OCI-LY1 (cell line): Measurements from ENCODE around the gene SERINC5.

Experiments used
- H2AFZ ChIP-seq: fragments of 200-600 bp; sonication (generic), shearing (Covaris generic); 2 replicates; pipeline ENCODE4 v1.6.0; 2014; ENCODE audit warnings: antibody characterized with exemption, mild to moderate bottlenecking, low read length
- H3F3A ChIP-seq: fragments of 200-600 bp; sonication (generic), shearing (Covaris generic); 2 replicates; pipeline ENCODE4 v1.6.0; 2014; ENCODE audit warnings: mild to moderate bottlenecking, antibody characterized with exemption, low read length, moderate library complexity; ENCODE audit not compliant: insufficient read depth
- H3K27ac ChIP-seq: fragments of 200-600 bp; sonication (generic); 2 replicates; pipeline ENCODE4 v1.5.1; 2014; ENCODE audit warnings: low read length, mixed run types, mild to moderate bottlenecking, low read depth; ENCODE audit not compliant: poor library complexity, severe bottlenecking
- H3K27me3 ChIP-seq: fragments of 200-600 bp; sonication (generic); 2 replicates; pipeline ENCODE4 v1.6.0; 2014; ENCODE audit warnings: antibody characterized with exemption, mild to moderate bottlenecking, low read length, moderate library complexity; ENCODE audit not compliant: insufficient read depth
- H3K36me3 ChIP-seq: fragments of 200-600 bp; sonication (generic); 2 replicates; pipeline ENCODE4 v1.6.1; 2014; ENCODE audit warnings: mild to moderate bottlenecking, antibody characterized with exemption, low read length, moderate library complexity, mixed read lengths; ENCODE audit not compliant: insufficient read depth
- H3K4me1 ChIP-seq: fragments of 200-600 bp; sonication (generic); 2 replicates; pipeline ENCODE4 v1.5.1; 2014; ENCODE audit warnings: mild to moderate bottlenecking, low read length, moderate library complexity; ENCODE audit not compliant: insufficient read depth, severe bottlenecking
- H3K4me2 ChIP-seq: fragments of 200-600 bp; sonication (generic), shearing (Covaris generic); 2 replicates; pipeline ENCODE4 v1.6.1; 2014; ENCODE audit warnings: low read length
- H3K4me3 ChIP-seq: fragments of 200-600 bp; sonication (generic); 2 replicates; pipeline ENCODE4 v1.5.1; 2014; ENCODE audit warnings: low read length, low read depth, mild to moderate bottlenecking, mixed read lengths; ENCODE audit not compliant: poor library complexity, severe bottlenecking
- H3K79me2 ChIP-seq: fragments of 200-600 bp; shearing (Covaris generic); 2 replicates; pipeline ENCODE4 v1.6.1; 2016; ENCODE audit warnings: mixed run types, low read length, mixed read lengths; ENCODE audit not compliant: insufficient read depth
- H3K9ac ChIP-seq: fragments of 200-600 bp; sonication (generic), shearing (Covaris generic); 2 replicates; pipeline ENCODE4 v1.6.1; 2014; ENCODE audit warnings: mild to moderate bottlenecking, low read length, mixed read lengths
- H3K9me2 ChIP-seq: fragments of 200-600 bp; sonication (generic), shearing (Covaris generic); 2 replicates; pipeline ENCODE4 v1.6.1; 2014; ENCODE audit warnings: low read depth, mild to moderate bottlenecking, low read length, mixed read lengths
- H3K9me3 ChIP-seq: fragments of 200-600 bp; shearing (Covaris generic); 2 replicates; pipeline ENCODE4 v1.6.1; 2014; ENCODE audit warnings: low read length, mixed read lengths
- H4K20me1 ChIP-seq: fragments of 200-600 bp; sonication (generic), shearing (Covaris generic); 2 replicates; pipeline ENCODE4 v1.6.0; 2016; ENCODE audit warnings: mild to moderate bottlenecking, low read length; ENCODE audit not compliant: insufficient read depth
- EZH2 ChIP-seq: fragments of 200-600 bp; sonication (generic), shearing (Covaris generic); IDR thresholded peaks from 2 replicates; pipeline ENCODE4 v1.8.0; 2017; ENCODE audit warnings: borderline replicate concordance, mixed run types, mild to moderate bottlenecking, antibody characterized with exemption, low read length, moderate library complexity, mixed read lengths
- TF ChIP-seq, protein P1 (sequence below): fragments of 200-600 bp; sonication (generic), shearing (Covaris generic); IDR thresholded peaks from 2 replicates; pipeline ENCODE4 v1.5.1; 2017; ENCODE audit warnings: mild to moderate bottlenecking, antibody characterized with exemption, low read length, moderate library complexity, mixed read lengths

SERINC5 gene

DNA sequence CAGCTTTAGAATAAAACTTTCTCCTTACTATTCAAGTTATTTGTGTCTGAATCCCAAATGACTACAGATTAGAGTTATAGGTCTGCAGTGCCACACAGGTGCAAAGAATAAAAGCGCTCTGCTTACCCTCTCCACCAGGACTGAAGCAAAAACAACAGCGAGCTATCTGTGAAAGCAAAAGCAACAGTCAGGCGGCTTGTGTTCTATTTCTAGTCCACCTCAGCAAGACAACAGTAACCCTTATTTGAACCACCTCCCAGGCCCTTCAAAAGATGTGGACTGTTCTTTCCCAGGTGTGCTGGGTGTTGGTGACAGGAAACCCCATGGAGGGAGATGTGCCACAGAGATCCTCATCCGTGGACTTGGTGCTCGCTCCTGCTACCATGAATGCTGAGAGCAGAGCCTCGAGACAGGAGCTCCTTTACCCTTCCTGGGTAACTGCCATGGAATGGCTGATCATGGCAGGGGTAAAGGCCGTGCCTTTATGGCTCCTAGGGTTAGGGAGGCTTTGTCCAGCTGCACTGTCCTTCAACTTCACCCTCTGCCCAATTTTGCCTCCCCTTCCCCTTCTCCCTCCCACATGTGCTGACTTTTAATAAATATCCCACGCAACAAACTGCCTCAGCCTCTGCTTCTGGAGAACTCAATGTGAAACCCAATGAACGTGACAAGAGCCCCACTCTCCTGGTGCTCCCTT is 108.6 kb downstream of the SERINC5 start:
- H4K20me1 ChIP-seq, result no peaks in the 10 kb centered on the region
- peaks cover 3% of the 10 kb centered on the region for H3F3A ChIP-seq
- peak overlapping the region; percentile 98 for H3K27ac ChIP-seq
- H3K4me1 ChIP-seq, result peaks cover 100% of the 10 kb centered on the region
- peak overlapping the region; percentile 45 for H3K9ac ChIP-seq
- no peak overlapping the region for H2AFZ ChIP-seq
- H3K4me3 ChIP-seq, result peak overlapping the region; percentile 59
- H3K79me2 ChIP-seq, result no peaks in the 10 kb centered on the region
- TF ChIP-seq EZH2, result no peak
- TF ChIP-seq, protein P1, sequence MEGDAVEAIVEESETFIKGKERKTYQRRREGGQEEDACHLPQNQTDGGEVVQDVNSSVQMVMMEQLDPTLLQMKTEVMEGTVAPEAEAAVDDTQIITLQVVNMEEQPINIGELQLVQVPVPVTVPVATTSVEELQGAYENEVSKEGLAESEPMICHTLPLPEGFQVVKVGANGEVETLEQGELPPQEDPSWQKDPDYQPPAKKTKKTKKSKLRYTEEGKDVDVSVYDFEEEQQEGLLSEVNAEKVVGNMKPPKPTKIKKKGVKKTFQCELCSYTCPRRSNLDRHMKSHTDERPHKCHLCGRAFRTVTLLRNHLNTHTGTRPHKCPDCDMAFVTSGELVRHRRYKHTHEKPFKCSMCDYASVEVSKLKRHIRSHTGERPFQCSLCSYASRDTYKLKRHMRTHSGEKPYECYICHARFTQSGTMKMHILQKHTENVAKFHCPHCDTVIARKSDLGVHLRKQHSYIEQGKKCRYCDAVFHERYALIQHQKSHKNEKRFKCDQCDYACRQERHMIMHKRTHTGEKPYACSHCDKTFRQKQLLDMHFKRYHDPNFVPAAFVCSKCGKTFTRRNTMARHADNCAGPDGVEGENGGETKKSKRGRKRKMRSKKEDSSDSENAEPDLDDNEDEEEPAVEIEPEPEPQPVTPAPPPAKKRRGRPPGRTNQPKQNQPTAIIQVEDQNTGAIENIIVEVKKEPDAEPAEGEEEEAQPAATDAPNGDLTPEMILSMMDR, result no peak
- H3K9me3 ChIP-seq, result no peaks in the 10 kb centered on the region
- H3K9me2 ChIP-seq, result no peaks in the 10 kb centered on the region
- H3K4me2 ChIP-seq, result peak overlapping the region; percentile 63
- peaks cover 39% of the 10 kb centered on the region; the same call in 1 of the 2 replicates for H3K36me3 ChIP-seq
- no peaks in the 10 kb centered on the region for H3K27me3 ChIP-seq

DNA sequence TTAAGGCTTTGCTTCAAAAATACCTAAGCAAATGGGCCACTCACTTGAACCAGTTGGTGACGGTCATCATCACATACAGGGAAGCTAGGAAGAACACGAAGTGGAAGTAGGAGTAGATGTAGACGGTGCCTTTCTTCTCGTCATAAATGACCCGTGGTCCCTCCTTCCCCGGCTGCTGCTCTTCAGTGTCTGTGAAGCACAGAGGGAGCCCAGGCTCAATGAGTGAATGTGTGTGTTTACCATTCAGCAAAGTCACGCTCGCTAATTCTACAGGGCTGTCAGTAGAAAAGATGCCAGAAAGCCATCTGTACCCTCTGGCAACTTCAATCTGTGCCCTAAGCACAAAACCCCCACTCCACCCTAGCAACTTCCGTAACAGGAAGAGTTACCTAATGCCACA is 109.8 kb downstream of the SERINC5 start:
- Histone ChIP-seq H3K4me3 (peak overlapping the region; percentile 59), H3K9ac (peak overlapping the region; percentile 62), H3F3A (peaks cover 3% of the 10 kb centered on the region), H3K27me3 (no peaks in the 10 kb centered on the region), H3K36me3 (peaks cover 33% of the 10 kb centered on the region; the same call in 1 of the 2 replicates), H3K4me1 (peaks cover 100% of the 10 kb centered on the region), H3K79me2 (no peaks in the 10 kb centered on the region), H3K27ac (peak overlapping the region; percentile 98), H2AFZ (no peak overlapping the region), H3K4me2 (peak overlapping the region; percentile 63), H4K20me1 (no peaks in the 10 kb centered on the region), H3K9me2 (no peaks in the 10 kb centered on the region), H3K9me3 (no peaks in the 10 kb centered on the region)
- TF ChIP-seq, protein P1, result no peak
- TF ChIP-seq EZH2, result no peak

DNA sequence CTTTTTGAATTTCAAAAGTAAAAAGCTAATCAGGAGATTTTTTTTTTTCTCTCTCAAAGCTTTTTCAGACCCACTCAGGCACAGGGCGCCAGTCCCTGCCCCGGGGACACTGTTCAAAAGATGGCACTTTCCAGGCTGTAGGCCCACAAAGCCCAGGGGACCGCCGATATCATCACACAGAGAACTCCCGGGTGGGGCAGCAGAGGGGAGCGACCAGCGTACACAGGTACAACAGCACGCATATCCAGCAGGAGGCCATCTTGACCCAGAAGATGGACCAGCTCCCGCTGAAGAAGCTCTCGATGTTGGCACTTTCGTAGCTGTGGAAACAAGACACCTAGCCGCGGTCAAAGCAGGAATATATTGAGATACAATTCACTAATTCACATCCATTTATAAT is 112.4 kb downstream of the SERINC5 start:
- Histone ChIP-seq H3K27ac (peak overlapping the region; percentile 98), H3K79me2 (no peaks in the 10 kb centered on the region), H3K36me3 (peaks cover 41% of the 10 kb centered on the region; the same call in 1 of the 2 replicates), H3K9me3 (no peaks in the 10 kb centered on the region), H3K4me2 (peak overlapping the region; percentile 58), H3K4me3 (peak overlapping the region; percentile 59), H3K9me2 (no peaks in the 10 kb centered on the region), H4K20me1 (no peaks in the 10 kb centered on the region), H3K4me1 (peaks cover 96% of the 10 kb centered on the region), H2AFZ (no peak overlapping the region), H3K9ac (peak overlapping the region; percentile 63), H3K27me3 (no peaks in the 10 kb centered on the region), H3F3A (peaks cover 3% of the 10 kb centered on the region)
- TF ChIP-seq, protein P1, result peak; percentile 45; the same call in 1 of the 2 replicates
- no peak for TF ChIP-seq EZH2
